GM18951 (cell line): ENCODE results near the gene FAM174C.

Experiments used
- POLR2A ChIP-seq: IDR thresholded peaks from 4 replicates; pipeline ENCODE4 v1.6.1; 2011; ENCODE audit warnings: mild to moderate bottlenecking; ENCODE audit not compliant: insufficient read length, insufficient read depth; ENCODE audit errors: extremely low read depth
- in situ Hi-C: fragments of 300-500 bp; cut with MboI; formaldehyde crosslinking; loops from one replicate; pipeline ENCODE4 v1.12.0; 2022; ENCODE audit warnings: low sequenced_read_pairs, mixed read lengths, inconsistent platforms; ENCODE audit not compliant: unreplicated experiment

Gene FAM174C

GRCh38 chr19:1250437-1251260 is 24.7 kb upstream of the FAM174C start:
- in situ Hi-C loops = no loop called here
- no peak for TF ChIP-seq POLR2A

GRCh38 chr19:1251330-1252220 is 23.8 kb upstream of the FAM174C start:
- peak; percentile 37 for TF ChIP-seq POLR2A
- in situ Hi-C loops = no loop called here

- in situ Hi-C loops = no loop called here
- no peak for TF ChIP-seq POLR2A
Observed at GRCh38 chr19:1252221-1252820, 23.0 kb upstream of the FAM174C start.

GRCh38 chr19:1252821-1253513 is 22.4 kb upstream of the FAM174C start:
- in situ Hi-C loops = no loop called here
- no peak for TF ChIP-seq POLR2A

GRCh38 chr19:1253514-1254080 is 21.7 kb upstream of the FAM174C start:
- TF ChIP-seq POLR2A = no peak
- in situ Hi-C loops = no loop called here

GRCh38 chr19:1254081-1254527 is 21.2 kb upstream of the FAM174C start:
- no peak for TF ChIP-seq POLR2A
- in situ Hi-C loops = no loop called here

- in situ Hi-C loops = no loop called here
- no peak for TF ChIP-seq POLR2A
Observed at GRCh38 chr19:1254530-1255185, 20.7 kb upstream of the FAM174C start.

GRCh38 chr19:1255186-1256161 is 19.9 kb upstream of the FAM174C start:
- in situ Hi-C loops = no loop called here
- TF ChIP-seq POLR2A = peak; percentile 9

GRCh38 chr19:1256646-1257474 is 18.5 kb upstream of the FAM174C start:
- in situ Hi-C loops = no loop called here
- no peak for TF ChIP-seq POLR2A

GRCh38 chr19:1257475-1258162 is 17.7 kb upstream of the FAM174C start:
- in situ Hi-C loops = no loop called here
- TF ChIP-seq POLR2A = peak; percentile 6

GRCh38 chr19:1258163-1258492 is 17.2 kb upstream of the FAM174C start:
- peak; percentile 18 for TF ChIP-seq POLR2A
- in situ Hi-C loops = no loop called here
